CD14-positive monocyte (primary cell): ENCODE data around the gene C15orf61. TPM values are rescaled to one million over a fixed set of nuclear protein-coding genes. Genes with fewer than 3 reads are reported as not detected.

Source experiments
- DNase-seq, 3 donors: peaks; one replicate each; pipeline ENCODE4 v3.0.0-alpha.2; 2011 to 2022
- H2AFZ ChIP-seq: 2 replicates; pipeline ENCODE4 v1.6.0; 2012; ENCODE audit warnings: mild to moderate bottlenecking, low read depth, low read length, inconsistent platforms; ENCODE audit not compliant: insufficient read depth, poor library complexity, severe bottlenecking
- H3K27ac ChIP-seq, 2 donors: 1 replicate in 1 of 2; 2 replicates in 1 of 2; pipeline ENCODE4 v1.5.1; 2012 to 2013; ENCODE audit warnings: low read length in 2 of 2, control low read depth in 1 of 2, inconsistent platforms in 1 of 2, low read depth in 1 of 2, mild to moderate bottlenecking in 1 of 2
- H3K27me3 ChIP-seq, 2 donors: one replicate each; pipeline versions ENCODE4 v1.6.0 to v1.6.1; 2011 to 2013; ENCODE audit warnings: low read length in 2 of 2; ENCODE audit not compliant: control insufficient read depth in 2 of 2, insufficient read depth in 2 of 2
- H3K36me3 ChIP-seq, 2 donors: replicated peaks in 1 of 2; 1 replicate in 1 of 2; 2 replicates in 1 of 2; pipeline versions ENCODE4 v1.5.1 to v1.6.1; 2012 to 2013; ENCODE audit warnings: low read length in 2 of 2, control low read depth in 1 of 2, inconsistent platforms in 1 of 2, mild to moderate bottlenecking in 1 of 2; ENCODE audit not compliant: insufficient read depth in 2 of 2, control insufficient read depth in 1 of 2
- H3K4me1 ChIP-seq, 2 donors: 1 replicate in 1 of 2; 2 replicates in 1 of 2; pipeline versions ENCODE4 v1.5.1 to v1.6.1; 2012 to 2013; ENCODE audit warnings: low read length in 2 of 2, control low read depth in 1 of 2, inconsistent platforms in 1 of 2, mild to moderate bottlenecking in 1 of 2, moderate library complexity in 1 of 2; ENCODE audit not compliant: insufficient read depth in 2 of 2, control insufficient read depth in 1 of 2
- H3K4me2 ChIP-seq: replicated peaks from 2 replicates; pipeline ENCODE3; 2012; ENCODE audit warnings: low read length, moderate library complexity, mild to moderate bottlenecking; ENCODE audit not compliant: poor library complexity, severe bottlenecking; ENCODE audit errors: extremely low read depth
- H3K4me3 ChIP-seq, 3 experiments: fragments of 200-600 bp in 1 of 3; sonication (generic) in 1 of 3; replicated peaks in 1 of 3; 1 replicate in 2 of 3; 2 replicates in 1 of 3; pipeline ENCODE4 v1.5.1; 2011 to 2013; ENCODE audit warnings: low read length in 3 of 3, mild to moderate bottlenecking in 3 of 3, control low read depth in 2 of 3, low read depth in 2 of 3, inconsistent platforms in 1 of 3, moderate library complexity in 1 of 3
- H3K79me2 ChIP-seq: 2 replicates; pipeline ENCODE4 v1.6.0; 2012; ENCODE audit warnings: mild to moderate bottlenecking, control low read depth, inconsistent platforms, low read length, moderate library complexity; ENCODE audit not compliant: insufficient read depth
- H3K9ac ChIP-seq: 2 replicates; pipeline ENCODE4 v1.6.0; 2017; ENCODE audit warnings: low read length, mild to moderate bottlenecking; ENCODE audit not compliant: insufficient read depth, poor library complexity, severe bottlenecking
- H3K9me3 ChIP-seq, 2 donors: replicated peaks in 1 of 2; 1 replicate in 1 of 2; 2 replicates in 1 of 2; pipeline versions ENCODE4 v1.5.1 to v1.6.1; 2012 to 2013; ENCODE audit warnings: low read length in 2 of 2, control low read depth in 1 of 2; ENCODE audit not compliant: control insufficient read depth in 1 of 2, insufficient read depth in 1 of 2
- H4K20me1 ChIP-seq: 2 replicates; pipeline ENCODE4 v1.6.0; 2012; ENCODE audit warnings: mild to moderate bottlenecking, low read length, control low read depth, moderate library complexity; ENCODE audit not compliant: insufficient read depth
- H3K27ac Mint-ChIP-seq, 7 donors: one replicate each; pipeline ENCODE4 v1.8.0; 2020; ENCODE audit warnings: mild to moderate bottlenecking in 7 of 7, mixed read lengths in 7 of 7, moderate library complexity in 6 of 7, inconsistent platforms in 2 of 7
- H3K27me3 Mint-ChIP-seq, 3 donors: one replicate each; pipeline ENCODE4 v1.8.0; 2021 to 2022; ENCODE audit warnings: low read depth in 3 of 3, mild to moderate bottlenecking in 3 of 3, mixed read lengths in 3 of 3, moderate library complexity in 3 of 3, inconsistent platforms in 1 of 3
- H3K36me3 Mint-ChIP-seq, 2 donors: one replicate each; pipeline ENCODE4 v1.8.0; 2020; ENCODE audit warnings: mixed read lengths in 2 of 2, inconsistent platforms in 1 of 2, mild to moderate bottlenecking in 1 of 2
- H3K4me1 Mint-ChIP-seq: one replicate; pipeline ENCODE4 v1.8.0; 2020; ENCODE audit warnings: mild to moderate bottlenecking, mixed read lengths
- H3K4me3 Mint-ChIP-seq, 2 donors: one replicate each; pipeline ENCODE4 v1.8.0; 2020; ENCODE audit warnings: mild to moderate bottlenecking in 2 of 2, mixed read lengths in 2 of 2, moderate library complexity in 1 of 2
- H3K9me3 Mint-ChIP-seq, 7 donors: one replicate each; pipeline ENCODE4 v1.8.0; 2020 to 2022; ENCODE audit warnings: mixed read lengths in 7 of 7, mild to moderate bottlenecking in 6 of 7, moderate library complexity in 6 of 7, inconsistent platforms in 2 of 7
- WGBS: methylation state at CpG from one replicate; pipeline ENCODE4 v1.1.5; 2013; ENCODE audit warnings: missing lambda C conversion rate; ENCODE audit not compliant: insufficient coverage; 5-methylcytosine and 5-hydroxymethylcytosine counted together
- intact Hi-C, 2 donors: fragments of 100-400 bp; cut with micrococcal nuclease; formaldehyde crosslinking; loops; one replicate each; pipeline versions ENCODE4 v1.15.0 to v1.15.1; 2023
- polyA plus RNA-seq, 3 donors: library from polyadenylated mRNA; depleted of rRNA in 1 of 3; unstranded in 2 of 3; stranded (reverse) in 1 of 3; fragments of 300-500 nt in 2 of 3; fragments of >200 nt in 1 of 3; fragmentation: Illumina TruSeq in 2 of 3; gene quantifications; 1 replicate in 2 of 3; 2 replicates in 1 of 3; pipeline ENCODE4 v1.2.3, GENCODE V29; 2012 to 2021
- TF ChIP-seq, protein P1 (sequence below): fragments of 200-600 bp; IDR thresholded peaks from one replicate; pipeline ENCODE4 v1.8.0; 2022; ENCODE audit warnings: antibody characterized with exemption, mild to moderate bottlenecking

Gene C15orf61
- polyA plus RNA-seq, 3 donors, result 3.2 to 3.9 (median 3.6) TPM

DNA sequence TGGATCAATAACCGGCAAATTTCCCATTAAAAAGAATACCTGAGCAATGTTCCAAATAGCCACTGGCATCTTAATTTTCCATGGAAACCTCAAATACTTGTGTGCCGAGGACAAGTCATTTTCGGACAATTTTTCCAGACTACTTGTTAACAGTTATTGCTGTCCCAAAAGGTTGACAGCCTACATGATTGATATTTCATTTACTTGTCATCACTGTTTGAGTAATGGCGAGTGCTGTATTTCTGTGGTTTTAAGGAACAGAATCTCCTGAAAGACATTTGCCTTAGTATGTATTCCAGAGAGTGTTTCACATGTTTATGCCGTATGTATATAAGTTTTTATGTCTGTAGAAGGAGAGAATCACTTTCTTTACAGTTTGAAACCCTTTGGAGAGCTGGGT is 58.2 kb downstream of the C15orf61 start:
- H3K4me3 Mint-ChIP-seq, result no peak overlapping the region
- no peaks in the 10 kb centered on the region for H3K9me3 Mint-ChIP-seq
- no peak overlapping the region for H3K27ac Mint-ChIP-seq
- H2AFZ ChIP-seq, result no peak overlapping the region
- H3K27ac ChIP-seq, result no peak overlapping the region
- no peaks in the 10 kb centered on the region for H3K27me3 Mint-ChIP-seq
- H3K4me1 ChIP-seq, result no peaks in the 10 kb centered on the region
- WGBS, result 100% methylated on average over 2 of the region's 5 CpGs
- TF ChIP-seq, protein P1, sequence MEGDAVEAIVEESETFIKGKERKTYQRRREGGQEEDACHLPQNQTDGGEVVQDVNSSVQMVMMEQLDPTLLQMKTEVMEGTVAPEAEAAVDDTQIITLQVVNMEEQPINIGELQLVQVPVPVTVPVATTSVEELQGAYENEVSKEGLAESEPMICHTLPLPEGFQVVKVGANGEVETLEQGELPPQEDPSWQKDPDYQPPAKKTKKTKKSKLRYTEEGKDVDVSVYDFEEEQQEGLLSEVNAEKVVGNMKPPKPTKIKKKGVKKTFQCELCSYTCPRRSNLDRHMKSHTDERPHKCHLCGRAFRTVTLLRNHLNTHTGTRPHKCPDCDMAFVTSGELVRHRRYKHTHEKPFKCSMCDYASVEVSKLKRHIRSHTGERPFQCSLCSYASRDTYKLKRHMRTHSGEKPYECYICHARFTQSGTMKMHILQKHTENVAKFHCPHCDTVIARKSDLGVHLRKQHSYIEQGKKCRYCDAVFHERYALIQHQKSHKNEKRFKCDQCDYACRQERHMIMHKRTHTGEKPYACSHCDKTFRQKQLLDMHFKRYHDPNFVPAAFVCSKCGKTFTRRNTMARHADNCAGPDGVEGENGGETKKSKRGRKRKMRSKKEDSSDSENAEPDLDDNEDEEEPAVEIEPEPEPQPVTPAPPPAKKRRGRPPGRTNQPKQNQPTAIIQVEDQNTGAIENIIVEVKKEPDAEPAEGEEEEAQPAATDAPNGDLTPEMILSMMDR, result no peak
- H3K4me3 ChIP-seq, result no peak overlapping the region
- H3K4me1 Mint-ChIP-seq, result peaks cover 8% of the 10 kb centered on the region
- no peaks in the 10 kb centered on the region for H3K27me3 ChIP-seq
- peaks cover 16 to 17% of the 10 kb centered on the region in 2 donors for H3K36me3 Mint-ChIP-seq
- intact Hi-C loops, result no loop called here
- no peaks in the 10 kb centered on the region for H4K20me1 ChIP-seq
- no peak for DNase-seq
- H3K9ac ChIP-seq, result no peak overlapping the region
- no peaks in the 10 kb centered on the region for H3K9me3 ChIP-seq
- H3K4me2 ChIP-seq, result no peak overlapping the region
- peaks cover 3 to 23% of the 10 kb centered on the region in 2 donors for H3K36me3 ChIP-seq
- H3K79me2 ChIP-seq, result no peaks in the 10 kb centered on the region

Other genes with a start within 250 kb of the C15orf61 start
- gene MAP2K5, start 21.6 kb downstream of the C15orf61 start, polyA plus RNA-seq, result 10 to 100 TPM; 10.2 to 11.3 (median 10.6) TPM